Glutamatergic neuron (in vitro differentiated cells): ENCODE results near the gene BRSK2. TPM values are rescaled to one million over a fixed set of nuclear protein-coding genes. Genes with fewer than 3 reads are reported as not detected.

Experiments used
- DNase-seq: peaks from one replicate; pipeline ENCODE4 v3.0.0; 2022
- H3K27ac Mint-ChIP-seq: one replicate; pipeline ENCODE4 v1.8.0; 2020; ENCODE audit warnings: mild to moderate bottlenecking, mixed read lengths, inconsistent platforms; ENCODE audit not compliant: unreplicated experiment
- H3K27me3 Mint-ChIP-seq: one replicate; pipeline ENCODE4 v1.8.0; 2020; ENCODE audit warnings: mild to moderate bottlenecking, moderate library complexity, mixed read lengths, inconsistent platforms; ENCODE audit not compliant: unreplicated experiment
- H3K36me3 Mint-ChIP-seq: one replicate; pipeline ENCODE4 v1.8.0; 2020; ENCODE audit warnings: mild to moderate bottlenecking, mixed read lengths, inconsistent platforms; ENCODE audit not compliant: unreplicated experiment
- H3K4me1 Mint-ChIP-seq: one replicate; pipeline ENCODE4 v1.8.0; 2020; ENCODE audit warnings: mild to moderate bottlenecking, low read depth, mixed read lengths, inconsistent platforms; ENCODE audit not compliant: unreplicated experiment
- H3K4me3 Mint-ChIP-seq: one replicate; pipeline ENCODE4 v1.8.0; 2020; ENCODE audit warnings: mild to moderate bottlenecking, mixed read lengths, inconsistent platforms; ENCODE audit not compliant: unreplicated experiment
- H3K9me3 Mint-ChIP-seq: one replicate; pipeline ENCODE4 v1.8.0; 2020; ENCODE audit warnings: mild to moderate bottlenecking, moderate library complexity, mixed read lengths, inconsistent platforms; ENCODE audit not compliant: unreplicated experiment
- total RNA-seq: library from RNA; stranded (reverse); fragmentation: NEBNext Ultra II Directional; extraction: Animal tissue kit (Norgen Biotek cat#: 25700); gene quantifications from one replicate; pipeline ENCODE4 v1.2.1, GENCODE V29; 2021; ENCODE audit not compliant: unreplicated experiment
- TF ChIP-seq, protein P1 (sequence below): fragments of 200-600 bp; sonication (generic); IDR thresholded peaks from one replicate; pipeline ENCODE4 v1.5.0; 2021; ENCODE audit not compliant: partially characterized antibody, unreplicated experiment

BRSK2 gene
- total RNA-seq, 1 donor from 2014 or later: 207 TPM

DNA sequence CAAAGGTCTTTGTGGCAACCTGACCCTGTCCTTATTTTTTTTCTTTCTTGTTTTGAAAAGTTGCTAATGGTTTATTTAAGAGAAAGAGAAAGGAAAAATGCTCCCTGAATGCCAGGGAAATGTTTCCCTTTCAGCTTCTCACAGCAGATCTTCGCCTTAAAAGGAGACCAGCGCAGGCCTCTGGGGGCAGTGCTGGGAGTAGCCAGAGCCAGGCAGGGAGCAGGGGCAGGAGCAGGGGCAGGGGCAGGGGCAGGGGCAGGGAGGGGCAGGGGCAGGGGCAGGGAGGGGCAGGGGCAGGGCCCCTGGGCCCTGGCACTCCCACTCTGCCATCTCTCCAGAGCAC lies 91.7 kb downstream of the BRSK2 start:
- peaks cover 2% of the 10 kb centered on the region for H3K9me3 Mint-ChIP-seq
- no peak overlapping the region for H3K4me3 Mint-ChIP-seq
- H3K4me1 Mint-ChIP-seq: peaks cover 5% of the 10 kb centered on the region
- peak; percentile 31 for DNase-seq
- H3K27ac Mint-ChIP-seq: no peak overlapping the region
- peaks cover 4% of the 10 kb centered on the region for H3K27me3 Mint-ChIP-seq
- TF ChIP-seq, protein P1, sequence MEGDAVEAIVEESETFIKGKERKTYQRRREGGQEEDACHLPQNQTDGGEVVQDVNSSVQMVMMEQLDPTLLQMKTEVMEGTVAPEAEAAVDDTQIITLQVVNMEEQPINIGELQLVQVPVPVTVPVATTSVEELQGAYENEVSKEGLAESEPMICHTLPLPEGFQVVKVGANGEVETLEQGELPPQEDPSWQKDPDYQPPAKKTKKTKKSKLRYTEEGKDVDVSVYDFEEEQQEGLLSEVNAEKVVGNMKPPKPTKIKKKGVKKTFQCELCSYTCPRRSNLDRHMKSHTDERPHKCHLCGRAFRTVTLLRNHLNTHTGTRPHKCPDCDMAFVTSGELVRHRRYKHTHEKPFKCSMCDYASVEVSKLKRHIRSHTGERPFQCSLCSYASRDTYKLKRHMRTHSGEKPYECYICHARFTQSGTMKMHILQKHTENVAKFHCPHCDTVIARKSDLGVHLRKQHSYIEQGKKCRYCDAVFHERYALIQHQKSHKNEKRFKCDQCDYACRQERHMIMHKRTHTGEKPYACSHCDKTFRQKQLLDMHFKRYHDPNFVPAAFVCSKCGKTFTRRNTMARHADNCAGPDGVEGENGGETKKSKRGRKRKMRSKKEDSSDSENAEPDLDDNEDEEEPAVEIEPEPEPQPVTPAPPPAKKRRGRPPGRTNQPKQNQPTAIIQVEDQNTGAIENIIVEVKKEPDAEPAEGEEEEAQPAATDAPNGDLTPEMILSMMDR: no peak
- no peaks in the 10 kb centered on the region for H3K36me3 Mint-ChIP-seq

DNA sequence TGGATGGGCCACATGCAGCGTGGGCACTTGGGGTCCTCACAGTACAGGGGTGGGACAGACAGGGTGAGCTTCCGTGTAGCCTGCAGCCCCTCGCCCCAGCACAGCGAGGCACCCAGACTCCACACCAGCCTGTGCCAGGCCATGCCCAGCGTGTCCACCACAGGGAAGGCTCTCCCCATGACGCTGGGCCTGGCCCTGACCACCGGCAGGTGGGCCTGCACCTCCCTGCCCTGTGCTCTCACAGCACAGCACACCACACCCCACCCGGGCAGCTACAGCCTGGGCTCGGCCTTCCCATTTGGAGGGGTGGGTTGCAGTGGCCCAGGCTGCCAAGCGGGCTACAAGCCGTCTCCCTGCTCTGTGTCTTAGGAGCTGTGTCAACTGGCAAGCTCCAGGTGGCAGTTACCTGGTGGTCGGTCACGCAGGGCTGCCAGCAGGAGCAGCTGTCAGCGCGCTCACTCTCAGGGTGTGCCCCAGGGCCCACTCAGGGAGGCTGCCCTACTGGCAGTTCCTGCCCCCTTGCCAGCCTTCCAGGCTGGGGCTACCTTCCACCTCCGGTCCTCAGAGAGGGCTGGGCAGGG lies 92.2 kb downstream of the BRSK2 start:
- no peak overlapping the region for H3K4me3 Mint-ChIP-seq
- peaks cover 4% of the 10 kb centered on the region for H3K27me3 Mint-ChIP-seq
- peaks cover 2% of the 10 kb centered on the region for H3K9me3 Mint-ChIP-seq
- H3K36me3 Mint-ChIP-seq: no peaks in the 10 kb centered on the region
- no peak for DNase-seq
- H3K27ac Mint-ChIP-seq: no peak overlapping the region
- H3K4me1 Mint-ChIP-seq: peaks cover 5% of the 10 kb centered on the region
- TF ChIP-seq, protein P1: no peak

DNA sequence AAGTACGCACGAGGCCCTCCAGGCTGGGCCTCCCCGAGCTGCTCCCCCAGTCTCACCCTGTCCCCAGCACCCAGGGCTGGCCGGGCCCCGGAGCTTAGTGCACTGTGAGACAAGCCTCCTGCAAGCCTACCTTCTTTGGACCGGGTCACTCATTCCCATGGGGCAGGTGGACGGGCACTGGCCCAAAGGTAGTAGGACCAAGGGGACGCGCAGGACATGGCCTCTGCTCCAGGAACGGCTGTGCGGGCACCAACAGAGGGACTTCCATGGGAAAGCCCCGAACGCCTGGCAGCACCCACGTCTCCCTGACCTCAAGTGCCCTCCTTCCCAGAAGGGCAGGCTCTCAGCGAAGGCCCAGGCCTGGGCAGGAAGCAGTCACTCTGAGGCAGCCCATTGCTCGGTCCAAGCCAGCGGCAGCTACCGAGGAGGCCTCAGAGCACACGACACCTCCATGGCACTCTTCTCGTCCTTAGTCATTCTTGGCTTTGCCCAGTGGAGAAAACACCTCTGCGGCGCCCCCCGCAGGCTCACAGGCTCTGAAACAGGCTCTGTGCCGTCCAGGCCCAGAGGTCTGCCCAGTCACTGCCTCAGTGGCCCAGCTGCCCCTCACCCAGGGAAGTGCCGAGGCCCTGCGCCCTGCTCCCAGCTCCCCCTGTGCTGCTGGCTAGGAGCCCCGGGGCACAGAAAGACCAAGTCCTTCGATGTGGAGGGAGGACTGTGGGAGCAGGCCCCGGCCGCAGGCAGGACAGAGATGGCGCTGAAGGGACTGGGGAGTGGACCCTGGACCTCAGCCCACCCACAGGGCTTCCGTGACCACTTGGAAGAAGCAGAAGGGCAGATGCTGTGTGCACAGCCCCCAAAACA lies 93.1 kb downstream of the BRSK2 start:
- Mint-ChIP-seq H3K27me3 (peaks cover 4% of the 10 kb centered on the region), H3K36me3 (no peaks in the 10 kb centered on the region), H3K9me3 (peaks cover 2% of the 10 kb centered on the region), H3K27ac (no peak overlapping the region), H3K4me3 (no peak overlapping the region), H3K4me1 (peaks cover 10% of the 10 kb centered on the region)
- no peak for DNase-seq
- TF ChIP-seq, protein P1: no peak

DNA sequence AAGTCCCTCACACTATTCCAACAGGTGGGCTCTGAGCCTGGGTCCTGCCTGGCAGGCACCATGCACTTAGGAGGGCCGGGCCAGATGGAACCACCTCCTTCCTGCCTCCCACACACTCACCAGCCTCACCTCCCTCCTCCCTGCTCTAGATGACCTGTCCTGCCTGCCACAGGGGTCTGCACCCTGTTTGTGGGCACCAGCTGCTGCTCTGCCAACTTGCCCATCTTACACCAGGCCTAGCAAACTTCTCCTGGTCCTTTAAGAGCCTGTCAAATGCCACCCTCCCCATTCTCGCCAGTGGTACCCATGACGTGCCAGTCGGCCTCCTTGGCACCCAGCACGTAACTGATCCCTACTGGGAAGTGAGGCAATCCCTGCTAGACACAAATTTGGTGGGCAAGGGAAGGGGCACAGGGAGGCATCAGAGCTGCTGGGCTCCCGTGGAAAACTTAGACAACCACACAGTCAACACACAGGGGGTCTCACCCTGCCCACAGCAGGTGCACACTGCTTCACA lies 93.8 kb downstream of the BRSK2 start:
- no peak for DNase-seq
- Mint-ChIP-seq H3K4me3 (no peak overlapping the region), H3K4me1 (peaks cover 12% of the 10 kb centered on the region), H3K27ac (no peak overlapping the region), H3K9me3 (peaks cover 2% of the 10 kb centered on the region), H3K27me3 (peaks cover 5% of the 10 kb centered on the region), H3K36me3 (no peaks in the 10 kb centered on the region)
- TF ChIP-seq, protein P1: no peak

DNA sequence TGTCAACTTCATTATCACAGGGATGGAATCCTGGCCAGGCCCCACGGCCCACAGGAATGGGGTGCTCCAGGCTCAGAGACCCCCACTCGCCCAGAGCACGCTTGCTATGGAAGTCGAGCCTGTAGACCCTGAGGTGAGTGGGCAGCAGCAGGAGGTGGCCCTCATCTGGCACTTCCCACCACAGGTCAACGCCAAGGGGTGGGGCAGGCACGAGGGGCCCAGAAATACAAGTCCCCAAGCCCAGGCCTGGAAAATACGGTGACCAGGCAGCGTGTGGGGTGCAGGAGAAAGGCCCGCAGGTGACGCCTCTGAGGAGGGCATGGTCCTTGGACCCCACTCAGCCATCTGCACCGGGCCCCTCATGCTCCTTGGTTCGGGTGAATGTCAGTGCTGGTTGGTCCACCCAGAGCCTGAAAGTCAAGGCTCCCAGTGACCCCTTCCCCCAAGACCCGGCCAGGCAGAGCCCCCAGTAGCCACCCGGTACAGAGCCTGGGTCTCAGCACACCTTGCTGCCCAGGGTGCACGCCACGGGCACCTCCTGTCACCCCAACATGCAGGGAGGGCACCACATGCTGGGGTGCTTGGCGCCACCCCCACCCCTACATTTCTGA lies 94.4 kb downstream of the BRSK2 start:
- peaks cover 3% of the 10 kb centered on the region for H3K27me3 Mint-ChIP-seq
- TF ChIP-seq, protein P1: no peak
- peaks cover 15% of the 10 kb centered on the region for H3K4me1 Mint-ChIP-seq
- no peak overlapping the region for H3K27ac Mint-ChIP-seq
- peaks cover 2% of the 10 kb centered on the region for H3K9me3 Mint-ChIP-seq
- no peaks in the 10 kb centered on the region for H3K36me3 Mint-ChIP-seq
- no peak overlapping the region for H3K4me3 Mint-ChIP-seq
- no peak for DNase-seq
